Testis (tissue), 3 donors: Measurements from ENCODE around the gene BAIAP3. TPM values are rescaled to one million over a fixed set of nuclear protein-coding genes. Genes with fewer than 3 reads are reported as not detected.

ENCODE experiments used
- DNase-seq: peaks from one replicate; pipeline ENCODE4 v3.0.0-alpha.2; 2019
- H3K27ac ChIP-seq, 2 donors: fragments of 200-600 bp; sonication (generic); one replicate each; pipeline ENCODE4 v1.5.1; 2019
- H3K27me3 ChIP-seq: fragments of 200-600 bp; sonication (generic); one replicate; pipeline ENCODE4 v1.5.1; 2019
- H3K36me3 ChIP-seq: fragments of 200-600 bp; sonication (generic); one replicate; pipeline ENCODE4 v1.5.1; 2017; ENCODE audit warnings: low read depth; ENCODE audit errors: missing control alignments
- H3K4me1 ChIP-seq: fragments of 200-600 bp; sonication (generic); one replicate; pipeline ENCODE4 v1.5.1; 2019
- H3K4me3 ChIP-seq, 2 donors: fragments of 200-600 bp; sonication (generic); one replicate each; pipeline ENCODE4 v1.5.1; 2017 to 2019
- H3K9me3 ChIP-seq: fragments of 200-600 bp; sonication (generic); one replicate; pipeline ENCODE4 v1.5.1; 2017
- POLR2A ChIP-seq: fragments of 450-650 bp; IDR thresholded peaks from one replicate; pipeline ENCODE4 v1.6.1; 2017; ENCODE audit warnings: antibody characterized with exemption, mild to moderate bottlenecking, moderate library complexity
- WGBS, 2 donors: methylation state at CpG; one replicate each; pipeline ENCODE4 v1.1.5; 2018; 5-methylcytosine and 5-hydroxymethylcytosine counted together
- intact Hi-C: fragments of 100-400 bp; cut with DNase I; formaldehyde crosslinking; loops from one replicate; pipeline ENCODE4 v1.15.1; 2023; ENCODE audit warnings: low total_unique reads
- polyA plus RNA-seq: library from polyadenylated mRNA; stranded (reverse); fragments of 350-450 nt; fragmentation: Illumina TruSeq; extraction: RNeasy Lipid Tissue Mini Kit (QIAGEN cat#74804); gene quantifications from one replicate; pipeline ENCODE4 v1.2.3, GENCODE V29; 2014; ENCODE audit warnings: low read depth, low replicate concordance; ENCODE audit not compliant: insufficient read depth
- total RNA-seq, 2 donors: library from RNA; depleted of rRNA; stranded (reverse); fragments of >200 nt; gene quantifications; one replicate each; pipeline ENCODE4 v1.2.3, GENCODE V29; 2016
- TF ChIP-seq, protein P1 (sequence below), 3 experiments: fragments of 450-650 bp in 2 of 3; fragments of 200-600 bp in 1 of 3; sonication (generic) in 1 of 3; IDR thresholded peaks; one replicate each; pipeline ENCODE4 v1.5.1; 2016 to 2019; ENCODE audit warnings: antibody characterized with exemption in 3 of 3, mild to moderate bottlenecking in 2 of 3, moderate library complexity in 1 of 3

Gene BAIAP3
- total and polyA plus RNA-seq, 3 donors from 2014 or later, result 23.0 to 60.4 (median 29.8) TPM

DNA sequence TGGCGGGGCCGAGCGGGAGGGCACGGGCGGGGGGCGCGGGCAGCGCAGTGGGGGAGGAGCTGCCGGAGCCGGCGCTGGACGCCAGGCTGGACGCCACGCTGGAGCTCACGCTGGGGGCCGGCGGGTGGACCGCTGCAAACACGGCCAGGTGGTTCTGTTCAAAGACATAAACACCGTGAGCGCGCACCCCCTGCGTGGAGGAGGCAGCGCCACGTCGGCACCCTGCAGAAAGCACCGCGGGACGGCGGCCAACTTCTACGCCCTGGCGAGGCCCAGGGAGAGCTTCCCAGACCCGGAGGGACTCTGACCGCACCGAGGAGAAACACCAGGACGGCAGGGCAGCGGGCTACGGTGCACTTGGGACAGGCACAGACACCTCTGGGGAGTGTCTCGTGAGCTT, 51.8 kb downstream of the BAIAP3 start:
- H3K27me3 ChIP-seq, result no peaks in the 10 kb centered on the region
- intact Hi-C loops, result no loop called here
- H3K4me1 ChIP-seq, result no peaks in the 10 kb centered on the region
- no peak overlapping the region for H3K4me3 ChIP-seq
- H3K9me3 ChIP-seq, result no peaks in the 10 kb centered on the region
- H3K36me3 ChIP-seq, result no peaks in the 10 kb centered on the region
- TF ChIP-seq POLR2A, result no peak
- TF ChIP-seq, protein P1, sequence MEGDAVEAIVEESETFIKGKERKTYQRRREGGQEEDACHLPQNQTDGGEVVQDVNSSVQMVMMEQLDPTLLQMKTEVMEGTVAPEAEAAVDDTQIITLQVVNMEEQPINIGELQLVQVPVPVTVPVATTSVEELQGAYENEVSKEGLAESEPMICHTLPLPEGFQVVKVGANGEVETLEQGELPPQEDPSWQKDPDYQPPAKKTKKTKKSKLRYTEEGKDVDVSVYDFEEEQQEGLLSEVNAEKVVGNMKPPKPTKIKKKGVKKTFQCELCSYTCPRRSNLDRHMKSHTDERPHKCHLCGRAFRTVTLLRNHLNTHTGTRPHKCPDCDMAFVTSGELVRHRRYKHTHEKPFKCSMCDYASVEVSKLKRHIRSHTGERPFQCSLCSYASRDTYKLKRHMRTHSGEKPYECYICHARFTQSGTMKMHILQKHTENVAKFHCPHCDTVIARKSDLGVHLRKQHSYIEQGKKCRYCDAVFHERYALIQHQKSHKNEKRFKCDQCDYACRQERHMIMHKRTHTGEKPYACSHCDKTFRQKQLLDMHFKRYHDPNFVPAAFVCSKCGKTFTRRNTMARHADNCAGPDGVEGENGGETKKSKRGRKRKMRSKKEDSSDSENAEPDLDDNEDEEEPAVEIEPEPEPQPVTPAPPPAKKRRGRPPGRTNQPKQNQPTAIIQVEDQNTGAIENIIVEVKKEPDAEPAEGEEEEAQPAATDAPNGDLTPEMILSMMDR (IDR thresholded peaks at IDR 0.05), result no peak
- no peak for DNase-seq
- 94 to 95% methylated on average over 14 to 38 of the region's 39 CpGs for WGBS, 2 donors
- no peak overlapping the region for H3K27ac ChIP-seq

DNA sequence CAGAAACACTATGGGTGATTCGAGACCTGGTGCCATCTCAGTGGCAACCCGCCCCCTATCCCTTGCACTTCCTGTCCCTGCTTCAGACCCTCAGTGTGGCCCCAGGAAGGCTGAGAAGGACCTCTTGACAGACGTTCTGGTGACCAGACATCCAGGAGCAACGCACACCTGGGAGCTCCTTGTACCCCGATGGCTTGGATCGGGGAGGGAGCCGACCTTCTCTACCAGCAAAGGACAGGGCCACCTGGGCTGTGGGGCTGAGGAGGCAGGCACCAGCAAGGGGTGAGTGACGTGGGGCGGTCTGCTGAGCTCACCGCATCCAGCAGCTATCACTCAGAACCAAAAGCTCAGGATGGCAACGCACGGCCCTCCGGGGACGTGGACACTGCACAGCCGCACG, 53.9 kb downstream of the BAIAP3 start:
- Histone ChIP-seq H3K4me3 (no peak overlapping the region), H3K27me3 (no peaks in the 10 kb centered on the region), H3K27ac (no peak overlapping the region), H3K9me3 (no peaks in the 10 kb centered on the region), H3K36me3 (no peaks in the 10 kb centered on the region), H3K4me1 (no peaks in the 10 kb centered on the region)
- WGBS, 2 donors, result 89 to 90% methylated on average over 14 to 16 of the region's 16 CpGs
- intact Hi-C loops, result no loop called here
- TF ChIP-seq, protein P1 (IDR thresholded peaks at IDR 0.05), result no peak
- TF ChIP-seq POLR2A, result no peak
- DNase-seq, result no peak

DNA sequence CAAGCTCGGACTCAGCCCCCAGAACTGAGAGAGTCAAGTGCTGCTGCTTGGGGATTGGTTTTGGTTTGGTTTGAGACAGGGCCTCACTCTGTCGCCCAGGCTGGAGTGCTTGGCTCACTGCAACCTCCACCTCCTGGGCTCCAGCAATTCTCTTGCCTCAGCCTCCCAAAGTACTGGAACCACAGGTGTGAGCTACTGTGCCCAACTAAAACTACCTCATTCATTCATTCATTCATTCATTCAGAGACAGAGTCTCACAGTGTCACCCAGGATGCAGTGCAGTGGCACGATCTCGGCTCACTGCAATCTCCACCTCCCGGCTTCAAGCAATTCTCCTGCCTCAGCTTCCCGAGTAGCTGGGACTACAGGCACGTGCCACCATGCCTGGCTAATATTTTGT, 56.3 kb downstream of the BAIAP3 start:
- H3K4me1 ChIP-seq, result no peaks in the 10 kb centered on the region
- no peak overlapping the region for H3K27ac ChIP-seq
- intact Hi-C loops, result no loop called here
- no peak overlapping the region for H3K4me3 ChIP-seq
- 88 to 89% methylated on average over 5 to 7 of the region's 7 CpGs for WGBS, 2 donors
- H3K36me3 ChIP-seq, result no peaks in the 10 kb centered on the region
- no peaks in the 10 kb centered on the region for H3K27me3 ChIP-seq
- H3K9me3 ChIP-seq, result no peaks in the 10 kb centered on the region
- TF ChIP-seq, protein P1 (IDR thresholded peaks at IDR 0.05), result no peak
- TF ChIP-seq POLR2A, result no peak
- no peak for DNase-seq

- no peak for DNase-seq
- TF ChIP-seq, protein P1 (IDR thresholded peaks at IDR 0.05), result no peak
- Histone ChIP-seq H3K27ac (no peak overlapping the region), H3K9me3 (no peaks in the 10 kb centered on the region), H3K36me3 (no peaks in the 10 kb centered on the region), H3K4me3 (no peak overlapping the region), H3K4me1 (no peaks in the 10 kb centered on the region), H3K27me3 (no peaks in the 10 kb centered on the region)
- intact Hi-C loops, result no loop called here
- 85 to 86% methylated on average over 27 to 28 of the region's 28 CpGs for WGBS, 2 donors
Measured at GRCh38 chr16:1390239-1390779, 56.9 kb downstream of the BAIAP3 start.

GRCh38 chr16:1392826-1393225, 59.4 kb downstream of the BAIAP3 start:
- no peak overlapping the region for H3K4me3 ChIP-seq
- no peaks in the 10 kb centered on the region for H3K9me3 ChIP-seq
- TF ChIP-seq POLR2A, result no peak
- TF ChIP-seq, protein P1 (IDR thresholded peaks at IDR 0.05), result no peak
- H3K27me3 ChIP-seq, result no peaks in the 10 kb centered on the region
- H3K36me3 ChIP-seq, result no peaks in the 10 kb centered on the region
- intact Hi-C loops, result no loop called here
- H3K4me1 ChIP-seq, result no peaks in the 10 kb centered on the region
- H3K27ac ChIP-seq, result no peak overlapping the region
- WGBS, 2 donors, result 92 to 94% methylated on average over 8 to 17 of the region's 17 CpGs
- no peak for DNase-seq
